GM12872 (cell line): ENCODE measurements around the gene CAB39.

ENCODE experiments used
- TF ChIP-seq, protein P1 (sequence below): IDR thresholded peaks from 3 replicates; pipeline ENCODE4 v1.5.1; 2011; ENCODE audit warnings: low read depth, mild to moderate bottlenecking, low read length, moderate library complexity; ENCODE audit not compliant: insufficient read depth

CAB39 gene

GRCh38 chr2:230781130-230781797 is 68.6 kb downstream of the CAB39 start:
- TF ChIP-seq, protein P1, sequence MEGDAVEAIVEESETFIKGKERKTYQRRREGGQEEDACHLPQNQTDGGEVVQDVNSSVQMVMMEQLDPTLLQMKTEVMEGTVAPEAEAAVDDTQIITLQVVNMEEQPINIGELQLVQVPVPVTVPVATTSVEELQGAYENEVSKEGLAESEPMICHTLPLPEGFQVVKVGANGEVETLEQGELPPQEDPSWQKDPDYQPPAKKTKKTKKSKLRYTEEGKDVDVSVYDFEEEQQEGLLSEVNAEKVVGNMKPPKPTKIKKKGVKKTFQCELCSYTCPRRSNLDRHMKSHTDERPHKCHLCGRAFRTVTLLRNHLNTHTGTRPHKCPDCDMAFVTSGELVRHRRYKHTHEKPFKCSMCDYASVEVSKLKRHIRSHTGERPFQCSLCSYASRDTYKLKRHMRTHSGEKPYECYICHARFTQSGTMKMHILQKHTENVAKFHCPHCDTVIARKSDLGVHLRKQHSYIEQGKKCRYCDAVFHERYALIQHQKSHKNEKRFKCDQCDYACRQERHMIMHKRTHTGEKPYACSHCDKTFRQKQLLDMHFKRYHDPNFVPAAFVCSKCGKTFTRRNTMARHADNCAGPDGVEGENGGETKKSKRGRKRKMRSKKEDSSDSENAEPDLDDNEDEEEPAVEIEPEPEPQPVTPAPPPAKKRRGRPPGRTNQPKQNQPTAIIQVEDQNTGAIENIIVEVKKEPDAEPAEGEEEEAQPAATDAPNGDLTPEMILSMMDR = no peak

- TF ChIP-seq, protein P1 = no peak
Measured at GRCh38 chr2:230783101-230783500, 70.5 kb downstream of the CAB39 start.

- TF ChIP-seq, protein P1 = no peak
Measured at GRCh38 chr2:230784795-230785194, 72.2 kb downstream of the CAB39 start.

- TF ChIP-seq, protein P1 = no peak
Measured at GRCh38 chr2:230785346-230785745, 72.7 kb downstream of the CAB39 start.

DNA sequence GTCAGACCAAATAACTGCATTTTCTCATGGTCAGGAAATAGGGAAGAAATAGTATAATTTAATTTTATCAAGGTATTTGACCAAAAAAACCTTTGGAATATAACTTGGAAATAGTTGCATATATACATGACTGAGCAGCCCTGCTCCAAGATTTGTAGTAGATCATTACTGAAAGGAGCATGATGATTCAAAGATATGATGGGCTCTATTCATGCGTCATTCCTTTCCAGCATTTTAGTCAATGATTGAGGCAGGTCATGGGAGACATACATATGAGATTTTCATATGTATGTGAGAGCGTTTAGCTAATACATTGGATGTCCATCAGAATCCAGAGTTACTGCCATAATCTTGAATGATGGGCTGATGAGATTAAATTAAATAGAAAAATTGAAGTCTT is 74.5 kb downstream of the CAB39 start:
- TF ChIP-seq, protein P1 = no peak

DNA sequence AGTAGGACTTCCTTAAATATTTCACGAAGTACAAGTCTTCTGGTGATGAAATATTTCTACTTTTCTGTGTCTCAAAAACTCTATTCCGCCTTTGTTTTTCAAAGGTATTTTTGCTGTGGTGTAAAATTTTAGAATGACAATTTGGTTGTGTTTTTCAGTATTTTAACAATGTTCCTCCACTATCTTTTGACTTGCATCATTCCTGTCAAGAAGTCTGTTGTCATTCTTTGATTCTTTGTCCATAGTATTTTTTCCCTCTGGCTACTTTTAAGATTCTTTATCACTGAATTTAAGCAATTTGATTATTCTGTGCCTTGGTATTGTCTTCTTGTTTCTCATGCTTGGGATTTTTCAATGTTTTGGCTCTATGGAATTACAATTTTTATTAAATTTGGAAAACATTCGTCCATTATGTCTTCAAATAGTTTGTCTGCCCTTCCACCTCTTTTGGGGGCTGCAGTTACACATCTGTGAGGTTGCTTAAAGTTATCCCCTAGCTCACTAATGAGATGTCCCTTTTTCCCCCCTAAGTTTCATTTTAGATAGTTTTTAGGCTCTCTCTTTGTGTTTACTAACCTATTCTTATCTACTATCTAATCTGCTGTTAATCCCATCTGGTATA is 76.0 kb downstream of the CAB39 start:
- TF ChIP-seq, protein P1 = no peak

- TF ChIP-seq, protein P1 = no peak
Measured at GRCh38 chr2:230790981-230791380, 78.3 kb downstream of the CAB39 start.
